H1 (cell line): Measurements from ENCODE around the gene CCNA1. TPM values are rescaled to one million over a fixed set of nuclear protein-coding genes. Genes with fewer than 3 reads are reported as not detected.

ENCODE experiments used
- HDAC2 ChIP-seq, 2 experiments: fragments of 300-600 bp in 1 of 2; sonication (generic) in 1 of 2; IDR thresholded peaks; 2 replicates each; pipeline ENCODE4 v1.6.1; 2011 to 2012; ENCODE audit warnings: low read depth in 2 of 2, low read length in 2 of 2, mild to moderate bottlenecking in 2 of 2, moderate library complexity in 2 of 2, borderline replicate concordance in 1 of 2, inconsistent platforms in 1 of 2
- polyA plus RNA-seq, 7 experiments: library from polyadenylated mRNA; depleted of rRNA in 3 of 7; stranded (reverse) in 5 of 7; unstranded in 2 of 7; fragments of >200 nt in 5 of 7; fragments of 200-250 nt in 2 of 7; gene quantifications; 1 replicate in 5 of 7; 2 replicates in 1 of 7; 4 replicates in 1 of 7; pipeline versions ENCODE4 v1.2.1 to v1.2.3, GENCODE V29; 2011 to 2013; ENCODE audit warnings: missing spikeins in 2 of 7, mixed read lengths in 2 of 7
- total RNA-seq: library from RNA; stranded (reverse); fragmentation: NEBNext Ultra II Directional; extraction: Animal tissue kit (Norgen Biotek cat#: 25700); gene quantifications from 2 replicates; pipeline ENCODE4 v1.2.1, GENCODE V29; 2021

Gene CCNA1
- total and polyA plus RNA-seq, 2 of the 8 experiments (the other 6 are each of a cell fraction or from before 2014, with no cell fraction given): 2.2 to 4.1 TPM

GRCh38 chr13:36431204-36432105 is 840 bp upstream of the CCNA1 start (continued):
- peak in 1 of 2 experiments; percentile 94; a peak in 1 of 4 replicates for TF ChIP-seq HDAC2 (IDR thresholded peaks at IDR 0.05; ENCODE audit: borderline replicate concordance in 1 of 2, low read depth in 2 of 2, low read length in 2 of 2)
